GM10248 (cell line): ENCODE data around the gene DNAH11.

Experiments
- CTCF ChIA-PET: fragments of 300-600 bp; sonication (Branson Sonifier 250); formaldehyde crosslinking; extraction: SDS; loops from one replicate; lab custom pipeline; 2021; ENCODE audit warnings: antibody characterized with exemption; lab: Yijun Ruan, JAX
- POLR2A ChIA-PET: fragments of 350-650 bp; sonication (Branson Sonifier 250); formaldehyde crosslinking; extraction: SDS; loops from one replicate; lab custom pipeline; 2020; ENCODE audit warnings: antibody characterized with exemption; lab: Yijun Ruan, JAX
- DNase-seq: peaks from one replicate; pipeline ENCODE4 v3.0.0; 2012; ENCODE audit errors: extremely low spot score
- TF ChIP-seq, protein P1 (sequence below): IDR thresholded peaks from 2 replicates; pipeline ENCODE4 v1.5.1; 2012; ENCODE audit warnings: mild to moderate bottlenecking, low read depth; ENCODE audit errors: extremely low read depth, missing control alignments, control extremely low read depth

DNAH11 gene

DNA sequence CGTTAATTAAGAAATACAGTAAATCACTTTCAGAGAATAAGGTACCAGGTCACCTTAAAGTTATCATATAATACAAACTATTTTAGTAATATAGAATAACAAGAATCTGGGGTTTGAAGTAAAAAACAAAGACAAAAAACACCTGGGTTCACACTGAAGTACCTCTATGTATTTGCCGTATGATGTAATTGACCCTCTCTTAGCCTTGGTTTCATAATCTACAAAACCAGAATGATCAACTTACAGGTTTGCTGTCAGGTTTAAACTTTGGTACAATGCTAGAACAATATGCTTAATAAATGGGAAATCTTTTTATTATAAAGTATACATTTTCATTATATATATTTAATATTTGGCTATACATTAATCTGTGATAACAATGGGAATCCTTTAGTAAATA, 344.5 kb downstream of the DNAH11 start:
- no peak for DNase-seq
- TF ChIP-seq, protein P1, sequence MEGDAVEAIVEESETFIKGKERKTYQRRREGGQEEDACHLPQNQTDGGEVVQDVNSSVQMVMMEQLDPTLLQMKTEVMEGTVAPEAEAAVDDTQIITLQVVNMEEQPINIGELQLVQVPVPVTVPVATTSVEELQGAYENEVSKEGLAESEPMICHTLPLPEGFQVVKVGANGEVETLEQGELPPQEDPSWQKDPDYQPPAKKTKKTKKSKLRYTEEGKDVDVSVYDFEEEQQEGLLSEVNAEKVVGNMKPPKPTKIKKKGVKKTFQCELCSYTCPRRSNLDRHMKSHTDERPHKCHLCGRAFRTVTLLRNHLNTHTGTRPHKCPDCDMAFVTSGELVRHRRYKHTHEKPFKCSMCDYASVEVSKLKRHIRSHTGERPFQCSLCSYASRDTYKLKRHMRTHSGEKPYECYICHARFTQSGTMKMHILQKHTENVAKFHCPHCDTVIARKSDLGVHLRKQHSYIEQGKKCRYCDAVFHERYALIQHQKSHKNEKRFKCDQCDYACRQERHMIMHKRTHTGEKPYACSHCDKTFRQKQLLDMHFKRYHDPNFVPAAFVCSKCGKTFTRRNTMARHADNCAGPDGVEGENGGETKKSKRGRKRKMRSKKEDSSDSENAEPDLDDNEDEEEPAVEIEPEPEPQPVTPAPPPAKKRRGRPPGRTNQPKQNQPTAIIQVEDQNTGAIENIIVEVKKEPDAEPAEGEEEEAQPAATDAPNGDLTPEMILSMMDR, result no peak
- ChIA-PET POLR2A (no interaction called here), CTCF (no interaction called here)

DNA sequence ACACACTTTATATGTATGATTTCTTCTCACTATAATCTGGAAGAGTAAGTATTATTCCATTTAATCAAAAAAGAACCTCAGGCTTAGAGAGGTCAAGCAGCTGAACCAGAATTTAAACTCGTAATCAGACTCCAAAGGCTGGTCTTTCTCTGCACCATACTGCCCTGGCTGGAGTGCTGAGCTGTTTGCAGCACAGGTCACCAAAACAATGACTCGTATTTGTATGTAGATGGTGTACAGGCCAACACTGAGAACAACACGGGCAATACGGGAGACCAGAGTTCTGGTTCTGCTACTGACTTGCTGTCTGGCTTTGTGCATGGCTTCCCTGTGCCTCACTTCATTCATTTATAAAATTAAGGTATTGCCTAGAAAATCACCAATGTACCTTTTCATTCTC, 344.9 kb downstream of the DNAH11 start:
- ChIA-PET CTCF (no interaction called here), POLR2A (no interaction called here)
- DNase-seq, result no peak
- TF ChIP-seq, protein P1, result no peak

DNA sequence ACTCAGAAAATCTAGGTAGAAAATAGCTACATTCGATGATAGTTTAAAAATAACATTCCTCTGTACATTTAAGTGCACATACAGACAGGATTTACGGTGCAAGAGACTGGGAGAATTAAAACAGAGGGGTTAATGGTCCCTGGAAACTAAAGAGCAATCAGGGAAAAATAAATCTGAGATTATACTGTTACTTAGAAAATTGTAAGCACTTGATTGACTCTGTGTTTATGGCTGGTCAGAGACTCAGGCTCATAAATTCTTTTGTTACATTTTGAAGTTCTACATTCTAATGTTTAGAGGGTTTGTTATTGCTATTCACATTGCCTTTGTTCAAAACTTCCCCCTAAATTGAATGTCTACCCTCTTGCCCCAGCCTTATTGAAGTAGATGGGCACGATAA, 348.5 kb downstream of the DNAH11 start:
- TF ChIP-seq, protein P1, result no peak
- POLR2A ChIA-PET, result no interaction called here
- CTCF ChIA-PET, result no interaction called here
- no peak for DNase-seq

DNA sequence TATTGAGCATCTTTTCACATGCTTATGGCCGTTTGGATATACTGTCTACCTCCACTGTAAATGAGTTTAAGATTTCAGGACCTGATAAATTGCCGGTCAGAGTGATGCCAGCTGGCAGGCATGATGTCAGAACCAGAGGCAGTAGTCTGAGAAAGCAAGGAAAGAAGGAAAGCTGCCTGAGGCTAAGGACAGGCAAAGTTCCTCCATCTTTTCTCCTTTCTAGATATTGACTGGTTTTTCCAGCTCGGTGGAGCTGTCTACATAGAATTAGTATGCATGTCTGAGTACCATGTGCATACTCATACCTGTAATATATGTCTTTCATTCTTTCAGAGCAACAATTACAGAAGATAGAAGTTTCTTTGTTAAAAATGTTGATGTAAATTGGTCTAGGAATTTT, 350.6 kb downstream of the DNAH11 start:
- DNase-seq, result no peak
- TF ChIP-seq, protein P1, result no peak
- POLR2A ChIA-PET, result no interaction called here
- CTCF ChIA-PET, result no interaction called here

DNA sequence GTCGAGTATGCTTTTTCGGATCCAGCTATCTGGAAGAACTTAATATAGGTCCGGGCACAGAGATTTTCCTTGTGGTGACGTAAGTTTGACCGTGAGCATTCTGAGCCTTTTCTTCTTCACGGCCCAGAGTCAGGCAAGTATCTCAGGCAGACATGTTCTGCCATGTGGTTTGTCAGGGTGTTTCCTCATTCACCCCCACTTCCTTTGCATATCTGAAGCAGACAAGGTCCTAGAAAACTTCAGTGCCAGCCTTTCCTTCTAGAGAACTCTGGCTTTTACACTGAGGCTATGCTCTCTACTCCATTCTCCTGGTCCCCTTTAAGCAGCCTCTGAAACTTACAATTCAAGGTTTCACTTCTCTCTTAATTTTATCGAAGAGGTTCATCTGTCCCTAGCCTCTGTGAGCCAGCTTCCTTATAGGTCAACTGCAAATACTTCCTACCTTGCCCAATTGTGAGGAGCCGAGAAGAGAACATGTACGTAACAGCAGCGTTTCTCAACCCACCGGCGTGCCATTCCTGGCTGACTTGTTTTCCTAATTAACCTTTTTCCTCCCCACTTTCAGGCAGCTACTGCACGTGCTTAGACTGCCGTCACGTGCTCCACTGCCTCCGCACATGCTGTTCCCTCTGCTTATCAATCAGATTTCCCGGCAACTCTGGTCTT, 355.6 kb downstream of the DNAH11 start:
- TF ChIP-seq, protein P1, result no peak
- CTCF ChIA-PET, result interaction anchor here (1.2 to 2.4 kb wide), 2 partner anchors 8 to 28 kb away, joined by 3 to 8 read pairs; no protein-coding TSS in a partner anchor
- peak; percentile 56 for DNase-seq
- POLR2A ChIA-PET, result no interaction called here

DNA sequence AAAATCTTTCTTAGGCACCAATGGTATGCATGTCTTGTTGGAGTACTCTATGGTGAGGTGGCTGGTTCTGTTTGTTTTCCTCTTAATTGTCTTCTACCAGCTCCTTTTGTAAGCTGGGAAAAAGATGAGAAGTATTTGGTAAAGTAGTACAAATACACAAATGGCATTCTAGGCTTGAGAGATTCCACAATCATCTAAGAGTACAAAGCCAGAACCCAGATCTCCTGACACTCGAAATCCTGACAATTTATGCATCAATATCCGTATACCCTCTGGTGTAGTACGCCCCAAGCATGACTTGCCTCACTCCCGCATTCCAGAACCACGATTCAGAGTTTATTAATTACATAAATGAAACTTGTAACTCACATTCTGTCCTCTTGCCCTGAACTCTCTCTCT, 359.4 kb downstream of the DNAH11 start:
- DNase-seq, result no peak
- ChIA-PET CTCF (interaction anchor here (2.7 kb wide), 1 partner anchor 11 kb away, joined by 6 read pairs; no protein-coding TSS in a partner anchor), POLR2A (no interaction called here)
- TF ChIP-seq, protein P1, result no peak
